ENCODE data around the gene THAP11.

DNA sequence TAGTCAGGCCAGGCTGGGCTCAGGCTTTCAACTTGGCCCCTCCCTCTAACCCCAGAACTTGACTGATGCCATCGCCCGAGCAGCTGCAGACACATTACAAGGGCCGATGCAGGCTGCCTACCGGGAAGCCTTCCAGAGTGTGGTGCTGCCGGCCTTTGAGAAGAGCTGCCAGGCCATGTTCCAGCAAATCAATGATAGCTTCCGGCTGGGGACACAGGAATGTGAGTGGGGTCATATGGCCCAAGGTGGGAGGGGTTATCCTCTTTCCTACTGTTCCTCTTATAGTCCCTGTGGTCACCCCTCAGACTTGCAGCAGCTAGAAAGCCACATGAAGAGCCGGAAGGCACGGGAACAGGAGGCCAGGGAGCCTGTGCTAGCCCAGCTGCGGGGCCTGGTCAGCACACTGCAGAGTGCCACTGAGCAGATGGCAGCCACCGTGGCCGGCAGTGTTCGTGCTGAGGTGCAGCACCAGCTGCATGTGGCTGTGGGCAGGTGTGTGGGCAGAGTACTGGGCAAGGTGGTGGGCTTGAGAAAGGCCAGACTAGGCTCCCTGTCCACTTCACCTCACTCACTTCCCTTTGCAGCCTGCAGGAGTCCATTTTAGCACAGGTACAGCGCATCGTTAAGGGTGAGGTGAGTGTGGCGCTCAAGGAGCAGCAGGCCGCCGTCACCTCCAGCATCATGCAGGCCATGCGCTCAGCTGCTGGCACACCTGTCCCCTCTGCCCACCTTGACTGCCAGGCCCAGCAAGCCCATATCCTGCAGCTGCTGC, 40.4 kb downstream of the THAP11 start:
- TF ChIP-seq POLR2AphosphoS5 (IDR thresholded peaks at IDR 0.05; ENCODE audit: low read depth) = no peak
- TF ChIP-seq CREB1 (CRISPR knock-in tag; IDR thresholded peaks at IDR 0.05; ENCODE audit: low read depth) = no peak
